ENCODE results near the gene CACNG6.

The CACNG6 gene

DNA sequence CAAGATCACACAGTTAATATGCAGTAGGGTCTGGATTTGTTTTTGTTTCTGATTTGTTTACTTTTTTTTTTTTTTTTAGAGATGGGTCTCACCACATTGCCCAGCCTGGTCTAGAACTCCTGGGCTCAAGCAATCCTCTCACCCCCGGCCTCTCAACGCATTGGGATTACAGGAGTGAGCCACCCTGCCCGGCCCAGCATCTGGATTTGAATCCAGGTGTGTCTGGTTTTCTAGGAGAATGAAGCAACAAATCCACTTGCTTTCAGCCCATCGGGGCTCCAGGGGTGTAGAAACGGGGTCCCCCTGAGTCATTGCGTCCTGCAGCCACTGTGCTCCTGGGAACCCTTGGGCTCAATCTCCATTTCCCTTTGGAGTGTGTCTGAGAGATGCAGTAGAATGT lies 22.1 kb upstream of the CACNG6 start:
- DNase-seq = no peak

GRCh38 chr19:53971673-53972072 lies 19.8 kb upstream of the CACNG6 start:
- DNase-seq = no peak

- peak; percentile 70 to 75 for DNase-seq
Observed at GRCh38 chr19:53977429-53977990, 13.9 kb upstream of the CACNG6 start.

DNA sequence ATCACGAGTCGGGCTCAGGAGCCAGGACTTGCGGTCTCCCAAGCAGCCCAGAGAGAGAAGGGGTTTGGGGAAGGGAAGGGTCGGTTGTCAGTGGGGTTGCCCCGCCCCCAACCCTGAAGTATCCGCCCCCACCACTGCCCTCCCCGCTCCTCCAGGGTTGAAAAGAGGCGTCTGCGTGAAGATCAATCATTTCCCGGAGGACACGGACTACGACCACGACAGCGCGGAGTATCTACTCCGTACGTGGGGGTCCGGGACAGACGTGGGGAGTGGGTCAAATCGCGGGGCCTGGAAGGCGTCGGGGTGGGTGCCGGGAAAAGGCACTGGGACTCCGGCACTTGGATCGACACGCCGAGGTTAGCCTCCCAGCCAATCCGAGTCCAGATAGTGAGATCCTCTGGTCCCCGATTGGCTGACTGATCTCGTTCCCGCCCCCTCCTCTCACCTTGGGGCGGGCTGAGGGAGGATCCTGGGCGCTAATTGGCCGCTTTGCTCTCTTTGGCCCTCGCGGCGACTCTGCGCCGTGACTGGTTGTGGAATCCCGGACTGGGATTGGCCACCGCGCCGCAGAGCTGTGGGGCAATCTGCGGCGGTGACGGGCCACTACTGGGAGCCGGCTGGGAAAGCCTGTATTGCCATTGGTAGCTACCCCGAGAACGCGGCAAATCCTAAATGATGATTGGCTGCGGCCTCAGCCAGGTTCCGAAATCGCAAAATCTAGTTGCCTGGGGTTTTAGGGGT lies 13.3 kb upstream of the CACNG6 start:
- no peak for DNase-seq

GRCh38 chr19:53978975-53979801 lies 12.2 kb upstream of the CACNG6 start:
- DNase-seq = no peak

GRCh38 chr19:53980539-53981375 lies 10.7 kb upstream of the CACNG6 start:
- no peak for DNase-seq

DNA sequence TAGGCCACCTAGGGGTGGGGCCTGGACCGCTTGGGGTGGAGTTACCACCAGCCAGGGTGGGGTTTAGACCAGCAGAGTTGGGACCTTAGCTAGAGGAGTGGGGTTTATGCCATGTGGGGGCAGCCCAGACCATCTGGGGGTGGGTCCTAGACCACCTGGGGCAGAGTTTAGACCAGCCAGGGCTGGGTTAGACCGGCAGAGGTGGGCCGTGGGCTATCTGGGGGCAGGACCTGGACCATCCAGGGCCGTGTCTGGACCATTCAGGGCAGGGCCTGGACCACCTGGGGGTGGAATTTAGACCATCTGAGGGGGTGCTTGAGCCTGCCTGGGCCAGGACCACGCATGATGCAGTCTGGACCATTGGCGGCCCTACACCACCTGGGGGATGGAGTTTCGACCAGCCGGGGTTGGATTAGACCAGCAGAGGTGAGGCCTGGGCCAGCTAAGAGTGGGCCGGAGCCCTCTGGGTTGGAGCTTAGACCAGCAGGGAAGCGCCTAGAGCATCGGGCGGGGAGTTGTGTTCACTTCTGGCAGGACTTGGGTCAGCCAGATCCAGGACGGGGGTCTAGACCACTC lies 10.0 kb upstream of the CACNG6 start:
- DNase-seq = no peak

DNA sequence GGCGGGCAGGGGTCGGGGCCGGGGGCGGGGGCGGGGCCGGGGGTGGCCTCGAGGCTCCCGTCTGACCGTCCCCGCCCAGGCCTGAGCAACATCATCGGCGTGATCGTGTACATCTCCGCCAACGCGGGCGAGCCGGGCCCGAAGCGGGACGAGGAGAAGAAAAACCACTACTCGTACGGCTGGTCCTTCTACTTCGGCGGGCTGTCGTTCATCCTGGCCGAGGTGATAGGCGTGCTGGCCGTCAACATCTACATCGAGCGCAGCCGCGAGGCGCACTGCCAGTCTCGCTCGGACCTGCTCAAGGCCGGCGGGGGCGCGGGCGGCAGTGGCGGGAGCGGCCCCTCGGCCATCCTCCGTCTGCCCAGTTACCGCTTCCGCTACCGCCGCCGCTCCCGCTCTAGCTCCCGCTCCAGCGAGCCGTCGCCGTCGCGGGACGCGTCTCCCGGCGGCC lies 9.4 kb upstream of the CACNG6 start:
- DNase-seq = no peak

DNA sequence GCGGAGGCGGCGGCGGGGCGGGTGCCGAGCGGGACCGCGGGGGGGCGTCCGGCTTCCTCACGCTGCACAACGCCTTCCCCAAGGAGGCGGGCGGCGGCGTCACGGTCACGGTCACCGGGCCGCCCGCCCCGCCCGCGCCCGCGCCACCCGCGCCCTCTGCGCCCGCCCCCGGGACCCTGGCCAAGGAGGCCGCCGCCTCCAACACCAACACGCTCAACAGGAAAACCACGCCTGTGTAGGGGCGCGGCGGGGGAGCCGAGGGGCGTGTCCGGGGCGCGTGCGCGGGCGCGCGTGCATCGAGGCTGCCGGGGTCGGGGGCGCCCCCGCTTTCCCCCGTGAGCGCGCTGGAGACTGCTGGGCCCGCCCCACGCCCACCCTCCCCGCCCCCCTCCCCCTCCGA lies 8.8 kb upstream of the CACNG6 start:
- DNase-seq = no peak

DNA sequence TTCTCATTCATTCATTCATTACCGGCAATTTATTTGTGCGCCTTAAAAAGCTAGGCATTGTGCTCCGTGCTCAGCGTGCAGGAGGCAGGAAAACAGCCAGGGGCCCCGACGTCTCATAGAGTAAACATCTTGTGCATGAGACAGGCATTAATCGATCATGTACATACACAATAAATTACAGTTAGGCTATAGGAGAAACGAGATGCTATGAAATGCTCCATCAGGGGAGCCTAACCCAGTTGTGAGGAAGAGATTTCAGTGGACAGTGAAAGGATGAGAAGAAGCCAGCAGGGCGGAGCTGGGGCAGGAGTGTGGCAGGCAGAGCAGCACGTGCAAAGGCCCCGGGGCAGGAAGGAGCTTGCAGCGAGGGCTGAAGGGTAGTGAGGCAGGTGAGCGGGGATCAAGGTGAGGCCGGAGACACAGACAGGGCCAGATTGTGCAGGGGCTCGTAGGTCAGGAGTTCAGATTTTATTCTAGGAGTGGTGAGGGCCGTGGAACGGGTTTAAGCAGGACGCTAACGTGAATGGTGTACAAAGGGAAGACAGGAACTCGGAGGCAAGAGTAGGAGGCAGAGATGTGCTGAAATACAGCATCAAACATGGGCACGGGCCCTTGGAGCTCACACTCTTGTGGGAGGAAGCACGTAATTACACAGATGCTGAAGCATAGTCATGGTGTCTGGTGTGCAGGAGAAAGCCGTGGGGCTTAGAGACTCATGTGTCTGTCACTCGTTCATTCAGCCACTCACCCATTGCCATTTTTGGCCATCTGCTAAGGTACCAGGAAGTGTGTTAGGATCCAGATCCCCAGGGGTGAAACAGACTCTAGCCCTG lies 7.8 kb upstream of the CACNG6 start:
- no peak for DNase-seq

- DNase-seq = no peak
Observed at GRCh38 chr19:53985863-53986262, 5.6 kb upstream of the CACNG6 start.

GRCh38 chr19:53988981-53989380 lies 2.5 kb upstream of the CACNG6 start:
- no peak for DNase-seq

DNA sequence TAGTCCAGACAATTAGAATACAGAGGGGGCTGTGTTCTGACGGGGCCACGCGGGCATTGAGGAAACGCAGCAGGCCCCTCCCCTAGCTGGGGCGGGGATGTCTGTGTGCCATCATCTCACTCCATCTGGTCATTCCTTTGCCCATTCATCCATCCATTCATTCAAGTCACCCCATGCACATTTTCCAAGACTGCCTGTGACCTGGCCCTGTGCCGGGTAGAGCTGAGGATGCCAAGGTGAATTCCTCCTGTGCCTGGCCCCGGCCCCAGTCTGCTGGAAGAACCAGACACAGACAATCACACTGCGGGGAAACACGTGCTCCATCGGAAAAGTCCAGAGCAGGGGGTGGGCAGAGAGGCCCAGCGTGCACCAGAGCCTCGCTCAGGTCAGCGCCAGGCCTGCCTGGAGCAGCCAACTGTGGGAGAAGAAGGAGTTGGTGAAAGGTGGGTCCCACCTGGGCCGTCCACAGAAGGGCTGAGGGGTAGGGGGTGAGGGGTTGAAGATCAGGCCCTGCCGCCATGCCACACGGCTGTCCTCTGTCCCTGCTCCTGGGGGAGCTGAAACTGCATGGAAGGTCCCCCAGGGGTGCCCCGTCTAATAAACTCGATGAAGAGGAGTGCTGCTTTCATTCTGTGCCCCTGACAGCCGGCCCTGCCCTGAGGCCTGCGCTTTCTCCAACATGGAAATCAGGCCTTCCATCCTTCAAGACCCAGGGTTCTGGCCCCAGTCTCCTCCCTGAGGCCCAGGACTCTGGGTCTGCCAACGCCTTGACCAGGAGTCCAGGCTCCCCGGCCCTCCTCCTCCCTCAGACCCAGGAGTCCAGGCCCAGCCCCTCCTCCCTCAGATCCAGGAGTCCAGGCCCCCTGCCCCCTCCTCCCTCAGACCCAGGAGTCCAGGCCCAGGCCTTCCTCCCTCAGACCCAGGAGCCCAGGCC lies 1.6 kb upstream of the CACNG6 start:
- no peak for DNase-seq

DNA sequence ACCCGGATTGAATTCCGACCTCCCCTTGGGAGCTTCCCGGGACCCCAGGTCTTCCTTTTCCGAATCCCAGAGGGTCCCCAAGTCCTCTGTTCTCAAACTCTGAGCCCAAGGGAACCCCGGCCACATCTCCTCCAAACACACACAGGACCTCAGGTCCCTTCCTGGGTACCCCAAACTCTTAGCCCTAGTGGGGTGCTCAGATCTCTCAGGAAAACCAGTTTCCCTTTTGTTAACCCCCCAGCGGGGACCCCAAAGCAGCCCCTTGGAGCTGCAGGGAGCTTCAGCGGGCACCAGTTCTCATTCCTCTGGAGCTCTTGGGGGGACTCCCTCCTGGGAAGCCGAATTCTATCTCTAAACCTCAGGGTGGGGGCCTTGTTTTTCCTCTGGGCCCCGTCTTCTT lies 774 bp downstream of the CACNG6 start:
- DNase-seq = no peak

- no peak for DNase-seq
Observed at GRCh38 chr19:53992815-53993214, 1.4 kb downstream of the CACNG6 start.

DNA sequence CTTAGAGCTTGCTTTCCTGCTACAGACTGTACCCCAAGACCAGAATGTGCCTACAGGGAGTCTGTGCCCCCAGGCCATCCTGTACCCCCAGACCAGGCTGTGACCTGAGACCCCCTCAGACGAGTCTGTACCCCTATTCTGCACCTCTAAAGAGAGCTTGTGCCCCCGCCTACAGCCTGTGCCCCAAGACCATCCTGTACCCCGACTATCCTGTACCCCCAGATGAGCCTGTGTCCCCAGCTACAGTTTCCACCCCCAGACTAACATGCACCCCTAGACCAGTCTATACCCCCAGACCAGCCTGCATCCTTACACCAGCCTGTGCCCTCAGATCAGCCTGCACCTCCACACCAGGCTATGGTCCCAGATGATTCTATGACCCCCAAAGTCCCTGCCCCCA lies 2.0 kb downstream of the CACNG6 start:
- DNase-seq = no peak

- DNase-seq = no peak
Observed at GRCh38 chr19:53994811-53995210, 3.4 kb downstream of the CACNG6 start.

- no peak for DNase-seq
Observed at GRCh38 chr19:53998223-53998622, 6.8 kb downstream of the CACNG6 start.

- DNase-seq = no peak
Observed at GRCh38 chr19:53999694-54000093, 8.3 kb downstream of the CACNG6 start.

GRCh38 chr19:54001496-54001895 lies 10.1 kb downstream of the CACNG6 start:
- no peak for DNase-seq
